ENCODE measurements around the gene SLC17A5.

The SLC17A5 gene

GRCh38 chr6:73679009-73679408 lies 25.2 kb upstream of the SLC17A5 start:
- Histone ChIP-seq H2AFZ (ENCODE audit: low read length) (peak overlapping the region; percentile 36; the same call in 1 of the 2 replicates), H3K9ac (ENCODE audit: low read length) (no peak overlapping the region)

GRCh38 chr6:73675466-73676098 lies 21.8 kb upstream of the SLC17A5 start:
- no peaks in the 10 kb centered on the region for H3K79me2 ChIP-seq (ENCODE audit: low read length)
- no peaks in the 10 kb centered on the region for H3K27me3 ChIP-seq (replicated peaks; ENCODE audit: insufficient read depth, low read length)
- no peaks in the 10 kb centered on the region for H3F3A ChIP-seq (ENCODE audit: insufficient read depth, low read length)
- TF ChIP-seq CTCF (IDR thresholded peaks at IDR 0.05; ENCODE audit: low read length) = peak; percentile 89
- TF ChIP-seq EZH2phosphoT487 (IDR thresholded peaks at IDR 0.05; ENCODE audit: low read length) = no peak
- TF ChIP-seq EZH2 (optimal IDR thresholded peaks at IDR 0.05; ENCODE audit: low read depth, low read length) = no peak
- peaks cover 7% of the 10 kb centered on the region; the same call in 1 of the 2 replicates for H3K4me1 ChIP-seq (ENCODE audit: low read length)
- no peaks in the 10 kb centered on the region for H4K20me1 ChIP-seq (ENCODE audit: insufficient read depth, low read length)
- H3K36me3 ChIP-seq (replicated peaks; ENCODE audit: insufficient read depth, low read length) = no peaks in the 10 kb centered on the region
- H2AFZ ChIP-seq (ENCODE audit: low read length) = no peak overlapping the region
- no peak overlapping the region for H3K27ac ChIP-seq (ENCODE audit: low read length)
- no peaks in the 10 kb centered on the region for H3K9me2 ChIP-seq (replicated peaks; ENCODE audit: insufficient read depth, low read length)
- DNase-seq = peak; percentile 77
- H3K9me3 ChIP-seq (replicated peaks; ENCODE audit: insufficient read depth, low read length) = no peaks in the 10 kb centered on the region
- H3K4me2 ChIP-seq (ENCODE audit: low read depth, low read length) = no peak overlapping the region
- H3K4me3 ChIP-seq (ENCODE audit: low read length) = no peak overlapping the region
- H3K9ac ChIP-seq (ENCODE audit: low read length) = no peak overlapping the region

More at GRCh38 chr6:73679009-73679408, 25.2 kb upstream of the SLC17A5 start:
- peak; percentile 29 for DNase-seq
- Histone ChIP-seq H3F3A (ENCODE audit: insufficient read depth, low read length) (no peaks in the 10 kb centered on the region), H3K9me2 (replicated peaks; ENCODE audit: insufficient read depth, low read length) (no peaks in the 10 kb centered on the region), H3K36me3 (replicated peaks; ENCODE audit: insufficient read depth, low read length) (no peaks in the 10 kb centered on the region), H3K79me2 (ENCODE audit: low read length) (no peaks in the 10 kb centered on the region), H3K27me3 (replicated peaks; ENCODE audit: insufficient read depth, low read length) (no peaks in the 10 kb centered on the region), H4K20me1 (ENCODE audit: insufficient read depth, low read length) (no peaks in the 10 kb centered on the region), H3K27ac (ENCODE audit: low read length) (no peak overlapping the region), H3K4me1 (ENCODE audit: low read length) (peaks cover 7% of the 10 kb centered on the region; the same call in 1 of the 2 replicates), H3K4me3 (ENCODE audit: low read length) (no peak overlapping the region), H3K4me2 (ENCODE audit: low read depth, low read length) (peak overlapping the region; percentile 32; the same call in 1 of the 2 replicates), H3K9me3 (replicated peaks; ENCODE audit: insufficient read depth, low read length) (no peaks in the 10 kb centered on the region)
- TF ChIP-seq EZH2 (optimal IDR thresholded peaks at IDR 0.05; ENCODE audit: low read depth, low read length) = no peak
- TF ChIP-seq CTCF (IDR thresholded peaks at IDR 0.05; ENCODE audit: low read length) = no peak
- no peak for TF ChIP-seq EZH2phosphoT487 (IDR thresholded peaks at IDR 0.05; ENCODE audit: low read length)

- Histone ChIP-seq H3K4me1 (ENCODE audit: low read length) (no peaks in the 10 kb centered on the region), H3K27me3 (replicated peaks; ENCODE audit: insufficient read depth, low read length) (no peaks in the 10 kb centered on the region), H3F3A (ENCODE audit: insufficient read depth, low read length) (no peaks in the 10 kb centered on the region), H4K20me1 (ENCODE audit: insufficient read depth, low read length) (no peaks in the 10 kb centered on the region), H3K9me2 (replicated peaks; ENCODE audit: insufficient read depth, low read length) (no peaks in the 10 kb centered on the region), H3K9me3 (replicated peaks; ENCODE audit: insufficient read depth, low read length) (no peaks in the 10 kb centered on the region), H3K9ac (ENCODE audit: low read length) (no peak overlapping the region), H3K27ac (ENCODE audit: low read length) (no peak overlapping the region), H3K4me2 (ENCODE audit: low read depth, low read length) (no peak overlapping the region), H2AFZ (ENCODE audit: low read length) (no peak overlapping the region), H3K79me2 (ENCODE audit: low read length) (no peaks in the 10 kb centered on the region), H3K36me3 (replicated peaks; ENCODE audit: insufficient read depth, low read length) (no peaks in the 10 kb centered on the region), H3K4me3 (ENCODE audit: low read length) (no peak overlapping the region)
- no peak for DNase-seq
- no peak for TF ChIP-seq EZH2 (optimal IDR thresholded peaks at IDR 0.05; ENCODE audit: low read depth, low read length)
- no peak for TF ChIP-seq EZH2phosphoT487 (IDR thresholded peaks at IDR 0.05; ENCODE audit: low read length)
- TF ChIP-seq CTCF (IDR thresholded peaks at IDR 0.05; ENCODE audit: low read length) = no peak
These were observed 18.3 kb upstream of the SLC17A5 start for GRCh38 chr6:73671911-73672685.

All from MM.1S (cell line).